ENCODE measurements around the gene MPV17L2.

Gene MPV17L2

DNA sequence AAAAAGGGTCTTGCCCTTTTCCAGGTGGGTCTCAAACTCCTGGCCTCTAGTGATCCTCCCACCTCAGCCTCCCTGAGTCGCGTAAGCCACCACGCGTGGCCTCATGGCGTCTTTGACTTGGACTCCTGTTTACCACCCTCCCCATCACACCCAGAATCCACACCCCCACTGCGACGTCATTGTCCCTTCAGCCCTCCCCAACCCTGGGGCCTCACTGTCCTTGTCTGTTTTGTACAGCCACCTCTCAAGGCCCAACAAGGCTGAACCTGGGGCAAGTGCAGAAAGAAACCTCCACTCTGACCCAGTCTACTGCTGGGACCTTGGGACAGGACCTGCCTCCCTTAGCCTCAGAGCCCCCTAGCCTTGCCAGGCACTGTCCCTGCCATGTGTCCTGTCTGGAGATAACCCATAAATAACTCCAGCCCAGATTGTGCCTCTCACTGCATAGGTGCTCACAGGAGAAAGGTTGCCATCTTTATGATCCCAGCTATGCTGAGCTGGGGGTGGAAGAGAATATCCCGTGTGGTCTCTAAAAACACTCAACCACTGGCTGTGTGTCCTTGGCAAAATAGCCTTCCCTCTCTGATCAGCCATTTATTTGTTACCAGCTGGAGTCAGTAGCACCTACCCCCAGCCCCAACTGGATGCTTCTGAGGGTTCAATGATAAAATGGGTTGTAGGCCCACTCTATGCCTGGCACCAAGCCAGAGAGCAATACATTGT lies 21.3 kb upstream of the MPV17L2 start:
- Mint-ChIP-seq H3K36me3 (ENCODE audit: low read depth) (peaks cover 11% of the 10 kb centered on the region), H3K4me1 (ENCODE audit: low read depth) (peaks cover 29% of the 10 kb centered on the region), H3K9me3 (no peaks in the 10 kb centered on the region), H3K4me3 (no peak overlapping the region), H3K27me3 (no peaks in the 10 kb centered on the region), H3K27ac (peak overlapping the region; percentile 34)

- Mint-ChIP-seq H3K27ac (no peak overlapping the region), H3K36me3 (ENCODE audit: low read depth) (peaks cover 15% of the 10 kb centered on the region), H3K4me3 (no peak overlapping the region), H3K4me1 (ENCODE audit: low read depth) (peaks cover 29% of the 10 kb centered on the region), H3K9me3 (no peaks in the 10 kb centered on the region), H3K27me3 (no peaks in the 10 kb centered on the region)
Measured at GRCh38 chr19:18172331-18173053, 20.5 kb upstream of the MPV17L2 start.

DNA sequence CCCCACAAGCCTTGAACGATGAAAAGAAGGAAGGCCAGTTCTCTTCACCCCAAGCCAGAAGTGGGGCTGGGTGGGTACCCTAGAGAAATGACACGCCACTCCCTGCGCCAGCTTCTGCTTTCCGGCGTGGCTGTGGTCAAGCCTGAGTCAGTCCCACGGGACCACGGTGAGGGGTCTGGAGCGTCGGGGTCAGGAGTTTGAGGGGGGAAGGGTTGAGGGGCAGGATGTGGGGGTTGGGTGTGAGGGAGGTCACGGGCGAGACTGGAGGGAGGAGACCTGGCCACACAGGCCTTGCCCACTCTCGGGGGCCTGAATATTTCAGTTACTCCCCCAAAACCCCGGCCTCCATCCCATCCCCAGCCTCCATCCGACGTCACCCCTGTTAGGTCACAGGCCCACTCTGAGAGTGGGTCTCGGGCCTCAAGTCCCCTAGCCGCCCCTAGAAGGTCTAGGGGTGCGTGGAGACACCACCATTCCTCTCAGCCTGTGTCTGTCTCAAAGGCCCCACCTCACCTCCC lies 19.9 kb upstream of the MPV17L2 start:
- Mint-ChIP-seq H3K27me3 (no peaks in the 10 kb centered on the region), H3K4me3 (peak overlapping the region; percentile 84), H3K27ac (peak overlapping the region; percentile 90), H3K9me3 (no peaks in the 10 kb centered on the region), H3K4me1 (ENCODE audit: low read depth) (peaks cover 27% of the 10 kb centered on the region), H3K36me3 (ENCODE audit: low read depth) (peaks cover 13% of the 10 kb centered on the region)

DNA sequence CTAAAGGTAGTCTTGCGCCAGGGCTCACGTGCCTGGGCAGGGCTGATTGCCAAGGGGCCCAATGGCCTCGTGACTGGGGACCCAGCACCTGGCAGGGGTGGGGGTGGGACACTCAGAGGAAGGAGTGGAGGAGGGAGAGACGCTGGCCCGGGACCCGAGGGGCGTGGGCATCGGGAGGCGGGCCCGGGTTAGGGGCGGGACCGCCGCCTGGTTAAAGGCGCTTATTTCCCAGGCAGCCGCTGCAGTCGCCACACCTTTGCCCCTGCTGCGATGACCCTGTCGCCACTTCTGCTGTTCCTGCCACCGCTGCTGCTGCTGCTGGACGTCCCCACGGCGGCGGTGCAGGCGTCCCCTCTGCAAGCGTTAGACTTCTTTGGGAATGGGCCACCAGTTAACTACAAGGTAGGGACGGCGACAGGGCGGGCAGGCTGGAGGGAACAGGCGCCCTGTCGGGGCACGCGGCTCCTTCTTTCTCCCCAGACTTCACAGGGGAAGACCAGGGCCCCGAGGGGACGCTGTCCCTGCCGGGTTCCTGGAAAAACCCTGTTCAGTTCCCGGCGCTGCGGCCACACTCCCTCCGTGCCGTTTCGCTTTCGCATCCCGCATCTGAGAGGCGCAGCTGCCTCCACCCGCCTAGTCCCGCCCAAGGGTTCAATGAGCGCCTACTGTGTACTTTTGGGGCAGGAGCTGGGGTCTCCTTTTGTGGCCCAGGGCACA lies 19.3 kb upstream of the MPV17L2 start, which contains the start of gene IFI30:
TSS of gene IFI30 (plus strand) at position 242 of the 717 bp plus-strand sequence. CDS start at position 271, 29 bp downstream.
- Mint-ChIP-seq H3K4me1 (ENCODE audit: low read depth) (peaks cover 26% of the 10 kb centered on the region), H3K4me3 (peak within 1 kb of the TSS; percentile 84), H3K36me3 (ENCODE audit: low read depth) (peaks cover 11% of the 10 kb centered on the region), H3K27ac (peak within 1 kb of the TSS; percentile 90), H3K9me3 (no peaks in the 10 kb centered on the region), H3K27me3 (no peaks in the 10 kb centered on the region)

GRCh38 chr19:18174983-18175382 lies 18.0 kb upstream of the MPV17L2 start:
- Mint-ChIP-seq H3K36me3 (ENCODE audit: low read depth) (peaks cover 12% of the 10 kb centered on the region), H3K9me3 (no peaks in the 10 kb centered on the region), H3K4me3 (peak overlapping the region; percentile 84), H3K4me1 (ENCODE audit: low read depth) (peaks cover 26% of the 10 kb centered on the region), H3K27me3 (no peaks in the 10 kb centered on the region), H3K27ac (no peak overlapping the region)

DNA sequence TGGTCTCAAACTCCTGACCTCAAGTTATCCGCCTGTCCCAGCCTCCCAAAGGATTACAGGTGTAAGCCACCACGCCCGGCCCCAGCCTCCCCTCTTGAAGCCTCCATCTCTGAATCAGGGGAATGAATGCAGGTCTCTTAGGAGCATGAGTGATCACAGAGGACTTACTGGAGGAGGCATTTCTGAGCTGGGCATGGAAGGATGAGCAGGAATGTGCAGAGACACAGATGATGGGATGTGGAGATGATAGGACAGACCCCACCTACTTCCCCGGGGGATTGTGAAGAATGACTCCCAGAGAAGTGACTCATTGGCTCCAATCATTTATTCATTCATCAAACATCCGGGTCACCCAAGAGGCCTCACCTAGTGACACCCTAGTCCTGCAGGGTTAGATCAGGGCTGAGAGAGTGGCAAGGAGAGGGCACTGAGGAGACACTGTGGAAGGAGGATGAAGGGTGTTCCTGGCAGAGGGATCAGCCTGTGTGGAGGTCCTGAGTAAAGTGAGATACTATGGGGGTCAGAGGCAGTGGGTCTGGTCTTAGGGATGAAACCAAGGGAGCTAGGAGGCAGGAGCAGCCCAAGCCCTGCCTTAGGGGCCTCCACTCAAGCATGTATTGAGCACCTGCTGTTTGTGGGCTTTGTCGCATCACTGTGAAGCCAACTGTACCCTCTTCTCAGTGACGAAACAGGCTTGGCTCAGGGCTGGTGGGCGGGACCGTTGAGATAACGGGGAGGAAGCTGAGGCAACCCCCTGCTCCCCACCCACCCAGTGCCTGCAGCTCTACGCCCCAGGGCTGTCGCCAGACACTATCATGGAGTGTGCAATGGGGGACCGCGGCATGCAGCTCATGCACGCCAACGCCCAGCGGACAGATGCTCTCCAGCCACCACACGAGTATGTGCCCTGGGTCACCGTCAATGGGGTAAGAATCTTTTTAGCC lies 16.4 kb upstream of the MPV17L2 start:
- H3K4me1 Mint-ChIP-seq (ENCODE audit: low read depth): peaks cover 22% of the 10 kb centered on the region
- no peak overlapping the region for H3K27ac Mint-ChIP-seq
- no peaks in the 10 kb centered on the region for H3K9me3 Mint-ChIP-seq
- H3K27me3 Mint-ChIP-seq: no peaks in the 10 kb centered on the region
- H3K36me3 Mint-ChIP-seq (ENCODE audit: low read depth): peaks cover 8% of the 10 kb centered on the region
- no peak overlapping the region for H3K4me3 Mint-ChIP-seq

DNA sequence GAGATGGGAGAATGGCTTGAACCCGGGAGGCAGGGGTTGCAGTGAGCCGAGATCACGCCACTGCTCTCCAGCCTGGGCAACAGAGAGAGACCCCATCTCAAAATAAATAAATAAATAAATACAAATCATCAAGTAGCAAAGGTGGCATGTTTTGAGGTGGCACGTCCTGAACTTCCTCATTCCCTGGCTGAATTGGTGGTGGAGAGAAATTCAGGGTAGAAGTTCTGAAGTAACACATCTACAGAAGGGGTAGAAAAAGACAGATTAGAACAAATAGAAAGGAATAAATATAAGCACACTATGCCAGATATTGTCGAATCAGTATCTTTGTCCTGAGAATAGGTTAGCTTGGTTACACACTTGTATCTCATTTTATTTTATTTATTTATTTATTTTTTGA lies 13.1 kb upstream of the MPV17L2 start:
- peaks cover 2% of the 10 kb centered on the region for H3K4me1 Mint-ChIP-seq (ENCODE audit: low read depth)

DNA sequence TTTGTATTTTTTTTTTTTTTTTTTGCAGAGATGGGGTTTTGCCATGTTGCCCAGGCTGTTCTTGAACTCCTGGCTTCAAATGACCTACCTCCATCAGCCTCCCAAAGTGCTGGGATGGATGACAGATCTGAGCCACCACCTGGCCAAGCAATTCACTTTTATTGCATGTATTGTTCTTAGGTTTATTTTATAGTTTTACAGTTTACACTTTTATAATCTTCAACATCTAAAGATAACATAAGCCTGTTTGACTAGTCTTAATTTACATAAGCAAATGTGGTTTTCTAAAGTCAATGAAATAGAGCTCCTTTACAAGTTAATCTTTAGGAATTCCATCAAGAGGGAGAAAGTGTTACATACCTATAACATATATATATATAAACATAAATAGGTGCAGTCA lies 9.5 kb upstream of the MPV17L2 start:
- Mint-ChIP-seq H3K27ac (no peak overlapping the region), H3K36me3 (ENCODE audit: low read depth) (peaks cover 4% of the 10 kb centered on the region), H3K4me1 (ENCODE audit: low read depth) (no peaks in the 10 kb centered on the region), H3K9me3 (no peaks in the 10 kb centered on the region), H3K4me3 (no peak overlapping the region), H3K27me3 (peaks cover 4% of the 10 kb centered on the region)

More for the DNA sequence above, 13.1 kb upstream of the MPV17L2 start:
- Mint-ChIP-seq H3K4me3 (no peak overlapping the region), H3K36me3 (ENCODE audit: low read depth) (peaks cover 8% of the 10 kb centered on the region), H3K27me3 (peaks cover 4% of the 10 kb centered on the region), H3K9me3 (no peaks in the 10 kb centered on the region), H3K27ac (no peak overlapping the region)

DNA sequence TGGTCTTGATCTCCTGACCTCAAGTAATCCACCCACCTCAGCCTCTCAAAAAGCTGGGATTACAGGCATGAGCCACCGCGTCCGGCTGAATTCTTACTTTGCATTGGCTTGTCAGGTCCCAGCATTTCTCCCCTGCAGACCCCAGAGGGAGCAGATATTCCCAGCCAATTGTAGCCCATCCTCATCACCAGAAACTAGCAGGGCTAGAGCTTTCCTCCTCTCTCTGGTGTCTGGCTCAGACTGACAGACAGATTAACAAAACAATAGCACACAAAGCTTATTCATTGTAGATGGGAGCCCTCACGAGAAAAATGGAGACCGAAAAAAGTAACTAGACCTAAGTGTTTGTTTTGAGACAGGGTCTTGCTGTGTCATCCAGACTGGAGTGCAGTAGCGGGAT lies 7.5 kb upstream of the MPV17L2 start:
- H3K4me1 Mint-ChIP-seq (ENCODE audit: low read depth): no peaks in the 10 kb centered on the region
- H3K27ac Mint-ChIP-seq: no peak overlapping the region
- H3K36me3 Mint-ChIP-seq (ENCODE audit: low read depth): no peaks in the 10 kb centered on the region
- H3K4me3 Mint-ChIP-seq: no peak overlapping the region
- peaks cover 4% of the 10 kb centered on the region for H3K27me3 Mint-ChIP-seq
- no peaks in the 10 kb centered on the region for H3K9me3 Mint-ChIP-seq

GRCh38 chr19:18190278-18190677 lies 2.7 kb upstream of the MPV17L2 start:
- H3K4me1 Mint-ChIP-seq (ENCODE audit: low read depth): peaks cover 34% of the 10 kb centered on the region
- no peaks in the 10 kb centered on the region for H3K36me3 Mint-ChIP-seq (ENCODE audit: low read depth)
- H3K27me3 Mint-ChIP-seq: no peaks in the 10 kb centered on the region
- H3K27ac Mint-ChIP-seq: no peak overlapping the region
- H3K4me3 Mint-ChIP-seq: no peak overlapping the region
- no peaks in the 10 kb centered on the region for H3K9me3 Mint-ChIP-seq

DNA sequence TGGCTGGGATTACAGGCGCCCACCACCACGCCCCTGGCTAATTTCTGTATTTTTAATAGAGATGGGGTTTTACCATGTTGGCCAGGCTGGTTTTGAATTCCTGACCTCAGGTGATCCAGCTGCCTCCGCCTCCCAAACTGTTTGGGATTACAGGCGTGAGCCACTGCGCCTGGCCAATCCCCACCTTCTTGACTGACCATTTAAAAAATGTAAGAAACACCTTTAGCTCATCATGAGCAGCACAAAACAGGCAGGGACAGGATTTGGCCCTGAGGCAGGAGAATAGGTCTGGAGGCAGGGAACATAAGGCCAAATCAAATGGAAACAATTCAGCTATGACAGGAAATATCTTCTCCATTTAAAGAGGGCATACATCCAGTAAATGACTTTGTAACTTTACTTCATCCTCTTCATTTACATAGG lies 1.4 kb upstream of the MPV17L2 start:
- peak overlapping the region; percentile 88 for H3K27ac Mint-ChIP-seq
- no peaks in the 10 kb centered on the region for H3K36me3 Mint-ChIP-seq (ENCODE audit: low read depth)
- peaks cover 34% of the 10 kb centered on the region for H3K4me1 Mint-ChIP-seq (ENCODE audit: low read depth)
- no peaks in the 10 kb centered on the region for H3K9me3 Mint-ChIP-seq
- H3K4me3 Mint-ChIP-seq: peak overlapping the region; percentile 88
- H3K27me3 Mint-ChIP-seq: no peaks in the 10 kb centered on the region

DNA sequence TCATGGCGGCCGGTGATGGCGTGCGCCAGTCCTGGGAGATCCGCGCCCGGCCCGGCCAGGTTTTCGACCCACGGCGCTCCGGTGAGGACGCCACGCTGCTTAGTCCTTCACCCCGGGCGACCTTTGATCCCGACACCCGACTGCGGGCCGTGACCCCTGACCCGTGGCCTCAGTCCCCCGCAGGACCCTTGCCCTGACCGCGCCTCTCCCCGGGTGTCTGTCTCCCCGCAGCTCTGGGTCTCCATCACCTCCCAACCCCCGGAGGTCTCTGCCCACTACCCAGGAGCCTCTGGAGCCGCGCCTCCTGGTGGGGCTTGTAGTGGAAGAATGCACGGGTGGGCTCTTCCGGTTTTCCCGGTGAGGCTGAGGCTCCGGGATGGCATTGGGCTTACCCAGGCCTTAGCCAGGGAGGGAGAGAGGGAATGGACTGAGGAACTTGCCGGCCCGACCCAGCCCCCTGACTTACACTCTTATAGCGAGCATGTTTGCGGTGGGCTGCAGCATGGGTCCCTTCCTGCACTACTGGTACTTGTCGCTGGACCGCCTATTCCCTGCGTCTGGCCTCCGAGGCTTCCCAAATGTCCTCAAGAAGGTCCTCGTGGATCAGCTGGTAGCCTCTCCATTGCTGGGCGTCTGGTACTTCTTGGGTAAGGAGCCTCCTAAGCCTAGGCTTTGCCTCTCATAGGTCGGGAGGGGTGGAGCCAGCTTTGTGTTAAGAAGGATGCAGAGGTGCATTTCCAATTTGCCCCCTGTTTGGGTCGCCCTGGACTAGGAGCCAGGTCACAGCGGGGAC lies 566 bp downstream of the MPV17L2 start:
- Mint-ChIP-seq H3K27me3 (no peaks in the 10 kb centered on the region), H3K36me3 (ENCODE audit: low read depth) (peaks cover 6% of the 10 kb centered on the region), H3K4me3 (peak overlapping the region; percentile 88), H3K4me1 (ENCODE audit: low read depth) (peaks cover 34% of the 10 kb centered on the region), H3K9me3 (no peaks in the 10 kb centered on the region), H3K27ac (peak overlapping the region; percentile 88)

- H3K9me3 Mint-ChIP-seq: no peaks in the 10 kb centered on the region
Measured at GRCh38 chr19:18194181-18194530, 1.1 kb downstream of the MPV17L2 start.

More at GRCh38 chr19:18194181-18194530, 1.1 kb downstream of the MPV17L2 start:
- H3K4me3 Mint-ChIP-seq: peak overlapping the region; percentile 88
- H3K36me3 Mint-ChIP-seq (ENCODE audit: low read depth): peaks cover 7% of the 10 kb centered on the region
- no peaks in the 10 kb centered on the region for H3K27me3 Mint-ChIP-seq
- H3K27ac Mint-ChIP-seq: peak overlapping the region; percentile 88
- H3K4me1 Mint-ChIP-seq (ENCODE audit: low read depth): peaks cover 34% of the 10 kb centered on the region

Measured in stimulated activated naive CD8-positive, alpha-beta T cell treated with anti-CD3 and anti-CD28 coated beads, Interleukin-15, Interleukin-2, amounts not matched to agents 100 ng/mL and 50 ng/mL, for 24 hours (primary cell).